Muscle of leg (tissue), 11 donors: Measurements from ENCODE around the gene CLTC. TPM values are rescaled to one million over a fixed set of nuclear protein-coding genes. Genes with fewer than 3 reads are reported as not detected.

Experiments
- DNase-seq: peaks from one replicate; pipeline ENCODE4 v3.0.0; 2013
- H3K27ac ChIP-seq: one replicate; pipeline ENCODE4 v1.5.1; 2013; ENCODE audit warnings: mild to moderate bottlenecking, low read length, control low read depth
- H3K27me3 ChIP-seq: one replicate; pipeline ENCODE4 v1.6.1; 2013; ENCODE audit warnings: low read length; ENCODE audit not compliant: control insufficient read depth, insufficient read depth
- H3K36me3 ChIP-seq: one replicate; pipeline ENCODE4 v1.6.1; 2013; ENCODE audit warnings: low read length; ENCODE audit not compliant: control insufficient read depth, insufficient read depth
- H3K4me1 ChIP-seq: one replicate; pipeline ENCODE4 v1.6.1; 2013; ENCODE audit warnings: low read length; ENCODE audit not compliant: control insufficient read depth, insufficient read depth
- H3K4me3 ChIP-seq: one replicate; pipeline ENCODE4 v1.5.1; 2013; ENCODE audit warnings: low read length, control low read depth
- H3K9me3 ChIP-seq: replicated peaks from 2 replicates; pipeline ENCODE4 v1.6.1; 2013; ENCODE audit warnings: low read depth, low read length; ENCODE audit not compliant: control insufficient read depth
- WGBS: methylation state at CpG from one replicate; pipeline ENCODE4 v1.1.5; 2013; ENCODE audit warnings: missing lambda C conversion rate; ENCODE audit not compliant: insufficient coverage; 5-methylcytosine and 5-hydroxymethylcytosine counted together
- polyA plus RNA-seq, 8 donors: library from polyadenylated mRNA; unstranded; fragments of 120-200 nt; gene quantifications; one replicate each; pipeline versions ENCODE4 v1.2.1 to v1.2.3, GENCODE V29; 2013; ENCODE audit warnings: inconsistent platforms in 1 of 8, low replicate concordance in 1 of 8; ENCODE audit not compliant: insufficient read length in 8 of 8, insufficient read depth in 1 of 8
- total RNA-seq: library from RNA; stranded (reverse); fragments of 120-200 nt; gene quantifications from one replicate; pipeline ENCODE4 v1.2.4, GENCODE V29; 2013

The CLTC gene
- total and polyA plus RNA-seq, 9 donors: 109 to 186 (median 138) TPM

DNA sequence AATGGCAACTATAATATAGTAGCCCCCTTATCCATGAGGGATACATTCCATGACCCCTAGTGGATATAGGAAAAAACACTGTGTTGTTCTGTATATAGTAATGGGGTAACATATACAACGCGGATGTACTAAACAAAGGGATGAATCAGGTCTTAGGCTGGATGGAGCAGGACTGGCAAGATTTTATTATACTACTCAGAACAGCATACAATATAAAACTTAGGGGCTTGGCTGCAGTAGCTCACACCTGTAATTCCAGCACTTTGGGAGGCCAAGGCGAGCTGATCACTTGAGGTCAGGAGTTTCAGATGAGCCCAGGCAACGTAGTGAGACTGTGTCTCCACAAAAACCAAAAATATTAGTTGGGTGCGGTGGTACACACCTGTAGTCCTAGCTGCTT, 114.5 kb downstream of the CLTC start:
- WGBS: 93% methylated on average over 2 of the region's 5 CpGs
- H3K4me1 ChIP-seq: no peaks in the 10 kb centered on the region
- no peaks in the 10 kb centered on the region for H3K27me3 ChIP-seq
- H3K27ac ChIP-seq: no peak overlapping the region
- no peak overlapping the region for H3K4me3 ChIP-seq
- H3K36me3 ChIP-seq: peaks cover 4% of the 10 kb centered on the region
- no peaks in the 10 kb centered on the region for H3K9me3 ChIP-seq
- no peak for DNase-seq

DNA sequence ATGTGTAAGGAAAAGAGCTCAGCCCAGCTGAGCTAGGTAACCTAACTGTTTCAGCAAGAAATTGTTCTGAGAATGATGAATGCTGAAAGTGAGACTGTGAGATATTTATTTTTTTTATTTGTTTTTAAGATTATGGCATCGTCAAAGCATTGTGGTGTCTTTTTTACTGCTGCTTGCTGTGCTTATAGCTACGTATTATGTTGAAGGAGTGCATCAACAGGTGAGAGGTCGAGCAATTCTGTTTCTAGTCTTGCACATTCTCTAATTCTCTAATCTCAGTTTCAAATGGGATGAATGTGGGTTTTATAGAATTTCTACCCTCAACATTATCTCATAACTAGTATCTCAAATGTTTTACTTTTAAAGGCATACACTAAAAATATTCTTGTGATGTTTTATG, 117.6 kb downstream of the CLTC start:
- Histone ChIP-seq H3K4me1 (no peaks in the 10 kb centered on the region), H3K27ac (no peak overlapping the region), H3K4me3 (no peak overlapping the region), H3K27me3 (no peaks in the 10 kb centered on the region), H3K36me3 (peaks cover 6% of the 10 kb centered on the region), H3K9me3 (no peaks in the 10 kb centered on the region)
- DNase-seq: no peak
- WGBS: no CpG with 5 or more reads among the region's 3 CpGs

- peaks cover 10% of the 10 kb centered on the region for H3K36me3 ChIP-seq
- no peaks in the 10 kb centered on the region for H3K4me1 ChIP-seq
Observed at GRCh38 chr17:59743842-59744241, 124.1 kb downstream of the CLTC start.

GRCh38 chr17:59745040-59745439, 125.3 kb downstream of the CLTC start:
- H3K4me1 ChIP-seq: no peaks in the 10 kb centered on the region

More at GRCh38 chr17:59743842-59744241, 124.1 kb downstream of the CLTC start:
- H3K9me3 ChIP-seq: peaks cover 7% of the 10 kb centered on the region
- no peak overlapping the region for H3K27ac ChIP-seq
- H3K4me3 ChIP-seq: no peak overlapping the region
- no CpG with 5 or more reads among the region's 4 CpGs for WGBS
- DNase-seq: no peak
- no peaks in the 10 kb centered on the region for H3K27me3 ChIP-seq

More at GRCh38 chr17:59745040-59745439, 125.3 kb downstream of the CLTC start:
- Histone ChIP-seq H3K4me3 (no peak overlapping the region), H3K27ac (no peak overlapping the region), H3K27me3 (no peaks in the 10 kb centered on the region), H3K36me3 (peaks cover 7% of the 10 kb centered on the region), H3K9me3 (peaks cover 7% of the 10 kb centered on the region)
- DNase-seq: no peak
- WGBS: no CpG with 5 or more reads among the region's 2 CpGs

Other genes with a start within 250 kb of the CLTC start
- gene DHX40, start 54.3 kb upstream of the CLTC start, total RNA-seq: 40.7 TPM
- 10 to 100 TPM; 25.3 to 34.0 (median 28.3) TPM for gene DHX40, start 54.3 kb upstream of the CLTC start, polyA plus RNA-seq
- 14.4 TPM for gene PTRH2, start 87.5 kb downstream of the CLTC start, total RNA-seq
- gene PTRH2, start 87.5 kb downstream of the CLTC start, polyA plus RNA-seq: 10 to 100 TPM; 10.9 to 20.1 (median 16.3) TPM
- gene VMP1, start 87.8 kb downstream of the CLTC start, total RNA-seq: 52.0 TPM
- 10 to 100 TPM; 45.2 to 65.2 (median 50.7) TPM for gene VMP1, start 87.8 kb downstream of the CLTC start, polyA plus RNA-seq